ENCODE measurements around the gene POLR1D. TPM values are rescaled to one million over a fixed set of nuclear protein-coding genes. Genes with fewer than 3 reads are reported as not detected.

POLR1D gene
- total and polyA plus RNA-seq, 3 donors from 2014 or later = 126 to 180 (median 136) TPM

DNA sequence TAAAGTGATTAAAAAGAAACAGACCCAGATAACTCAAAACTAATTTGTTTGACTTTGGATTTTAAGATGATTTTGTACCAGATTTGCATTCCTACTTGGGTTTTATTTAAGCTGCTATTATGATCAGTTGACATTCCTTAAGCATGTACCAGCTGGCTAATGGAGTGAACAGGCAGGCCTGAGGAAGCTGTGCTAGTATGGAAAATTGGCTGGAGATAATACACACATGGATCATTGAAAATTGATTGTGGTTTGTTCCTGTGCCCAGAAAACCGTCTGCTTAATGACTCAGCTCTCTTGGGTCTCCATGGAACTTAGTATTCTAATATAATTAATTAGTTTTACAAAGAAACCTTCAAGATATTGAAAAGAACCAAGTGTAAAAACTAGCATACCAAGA, 22.6 kb downstream of the POLR1D start:
- DNase-seq = no peak
- WGBS, 2 donors = 19 to 32% methylated on average over 1 of the region's 1 CpG
- H3K27ac ChIP-seq = no peak overlapping the region

DNA sequence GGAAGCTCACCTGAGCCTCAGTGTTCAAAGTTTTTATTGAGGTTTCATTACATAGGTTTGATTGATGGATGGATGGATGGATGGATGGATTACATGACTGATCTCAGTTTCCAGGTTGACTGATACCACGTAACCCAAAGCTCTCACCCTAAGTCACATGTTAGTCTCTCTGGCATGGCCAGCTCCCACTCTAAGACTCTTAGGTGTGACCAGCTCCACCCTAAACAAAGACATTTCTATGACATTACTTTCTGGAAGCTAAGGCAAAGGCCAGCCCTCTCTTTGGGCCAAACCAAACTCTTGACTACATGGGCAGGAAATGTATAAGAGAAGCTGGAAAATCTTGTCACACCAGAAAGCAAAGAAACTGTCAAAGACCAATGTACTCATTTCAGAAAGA, 28.6 kb downstream of the POLR1D start:
- WGBS, 2 donors = 89 to 100% methylated on average over 1 of the region's 1 CpG
- TF ChIP-seq POLR2A (IDR thresholded peaks at IDR 0.05) (no peak), CTCF (IDR thresholded peaks at IDR 0.05) (no peak)

More for the DNA sequence above, 22.6 kb downstream of the POLR1D start:
- Histone ChIP-seq H3K9me3 (no peaks in the 10 kb centered on the region), H3K36me3 (ENCODE audit: low read depth, missing control alignments) (no peaks in the 10 kb centered on the region), H3K4me1 (peaks cover 5% of the 10 kb centered on the region), H3K27me3 (no peaks in the 10 kb centered on the region), H3K4me3 (no peak overlapping the region)
- intact Hi-C loops (cut with DNase I; ENCODE audit: low total_unique reads) = no loop called here
- TF ChIP-seq POLR2A (IDR thresholded peaks at IDR 0.05) (no peak), CTCF (IDR thresholded peaks at IDR 0.05) (no peak)

DNA sequence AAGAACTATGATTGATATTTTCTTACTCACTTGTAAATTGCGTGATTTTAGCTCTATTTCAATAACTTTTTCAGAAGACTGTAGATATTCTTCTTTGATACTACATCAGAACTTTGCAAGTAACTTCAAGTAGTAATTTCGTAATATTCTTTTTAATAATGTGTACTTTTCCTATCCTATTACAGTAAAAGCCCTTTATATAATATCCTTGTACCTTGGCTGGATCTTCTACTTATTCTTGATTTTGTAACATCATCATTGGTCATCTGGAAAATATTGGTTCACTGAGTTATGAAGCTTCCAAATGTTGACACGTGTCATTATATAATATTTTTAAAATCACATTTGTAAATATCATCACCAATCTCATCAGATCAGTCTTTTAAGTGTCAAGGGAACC, 32.4 kb downstream of the POLR1D start:
- WGBS, 2 donors = 90 to 95% methylated on average over 3 of the region's 3 CpGs
- Histone ChIP-seq H3K27me3 (no peaks in the 10 kb centered on the region), H3K4me1 (peaks cover 1% of the 10 kb centered on the region), H3K36me3 (ENCODE audit: low read depth, missing control alignments) (no peaks in the 10 kb centered on the region), H3K4me3 (no peak overlapping the region), H3K9me3 (no peaks in the 10 kb centered on the region), H3K27ac (no peak overlapping the region)
- TF ChIP-seq POLR2A (IDR thresholded peaks at IDR 0.05) (no peak), CTCF (IDR thresholded peaks at IDR 0.05) (no peak)
- DNase-seq = no peak
- intact Hi-C loops (cut with DNase I; ENCODE audit: low total_unique reads) = no loop called here

More for the DNA sequence above, 28.6 kb downstream of the POLR1D start:
- no peaks in the 10 kb centered on the region for H3K4me1 ChIP-seq
- no peaks in the 10 kb centered on the region for H3K36me3 ChIP-seq (ENCODE audit: low read depth, missing control alignments)
- no peak overlapping the region for H3K4me3 ChIP-seq
- intact Hi-C loops (cut with DNase I; ENCODE audit: low total_unique reads) = no loop called here
- no peak overlapping the region for H3K27ac ChIP-seq
- no peaks in the 10 kb centered on the region for H3K9me3 ChIP-seq
- DNase-seq = no peak
- H3K27me3 ChIP-seq = no peaks in the 10 kb centered on the region

GRCh38 chr13:27654816-27655215, 33.1 kb downstream of the POLR1D start:
- Histone ChIP-seq H3K4me1 (peaks cover 6% of the 10 kb centered on the region), H3K36me3 (ENCODE audit: low read depth, missing control alignments) (no peaks in the 10 kb centered on the region), H3K4me3 (no peak overlapping the region), H3K27me3 (no peaks in the 10 kb centered on the region), H3K9me3 (no peaks in the 10 kb centered on the region), H3K27ac (no peak overlapping the region)
- TF ChIP-seq CTCF (IDR thresholded peaks at IDR 0.05) (no peak), POLR2A (IDR thresholded peaks at IDR 0.05) (no peak)
- intact Hi-C loops (cut with DNase I; ENCODE audit: low total_unique reads) = no loop called here
- no peak for DNase-seq
- WGBS, 2 donors = 82 to 89% methylated on average over 1 of the region's 1 CpG

DNA sequence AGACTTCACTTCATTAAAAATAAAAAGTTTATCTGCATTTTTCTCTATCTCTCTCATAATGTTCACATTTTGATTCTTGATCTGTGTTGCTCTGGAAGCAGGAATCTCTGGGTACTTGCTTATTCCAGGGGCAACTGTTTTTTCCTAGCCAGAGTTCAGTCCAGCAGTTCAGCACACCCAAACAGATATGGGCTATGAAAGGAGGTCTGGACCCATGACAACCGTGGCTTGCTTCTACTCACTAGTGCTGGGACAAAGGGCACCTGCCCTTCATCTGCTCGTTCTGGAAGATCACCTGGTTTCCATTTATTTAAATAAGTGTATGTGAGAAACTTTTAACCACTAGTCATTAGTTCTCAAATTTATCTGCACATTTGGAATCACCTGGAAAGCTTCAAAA, 36.0 kb downstream of the POLR1D start:
- TF ChIP-seq POLR2A (IDR thresholded peaks at IDR 0.05) (no peak), CTCF (IDR thresholded peaks at IDR 0.05) (no peak)
- WGBS, 2 donors = 85 to 91% methylated on average over 2 of the region's 2 CpGs
- intact Hi-C loops (cut with DNase I; ENCODE audit: low total_unique reads) = no loop called here
- no peaks in the 10 kb centered on the region for H3K36me3 ChIP-seq (ENCODE audit: low read depth, missing control alignments)
- H3K4me3 ChIP-seq = no peak overlapping the region
- H3K27ac ChIP-seq = no peak overlapping the region
- H3K27me3 ChIP-seq = no peaks in the 10 kb centered on the region
- peaks cover 10% of the 10 kb centered on the region for H3K4me1 ChIP-seq
- no peaks in the 10 kb centered on the region for H3K9me3 ChIP-seq
- DNase-seq = no peak
